Transverse colon (tissue), 3 donors: Measurements from ENCODE around the gene NDUFS7.

Source experiments
- POLR2A ChIP-seq: fragments of 450-650 bp; IDR thresholded peaks from one replicate; pipeline ENCODE4 v1.6.1; 2016; ENCODE audit warnings: antibody characterized with exemption, mild to moderate bottlenecking, moderate library complexity
- TF ChIP-seq, protein P1 (sequence below), 5 experiments: fragments of 200-600 bp in 3 of 5; fragments of 450-650 bp in 2 of 5; sonication (generic) in 3 of 5; IDR thresholded peaks; 1 replicate in 2 of 5; 2 replicates in 3 of 5; pipeline ENCODE4 v1.5.1; 2016 to 2017; ENCODE audit warnings: antibody characterized with exemption in 5 of 5, inconsistent platforms in 3 of 5, mild to moderate bottlenecking in 2 of 5, moderate library complexity in 1 of 5

DNA sequence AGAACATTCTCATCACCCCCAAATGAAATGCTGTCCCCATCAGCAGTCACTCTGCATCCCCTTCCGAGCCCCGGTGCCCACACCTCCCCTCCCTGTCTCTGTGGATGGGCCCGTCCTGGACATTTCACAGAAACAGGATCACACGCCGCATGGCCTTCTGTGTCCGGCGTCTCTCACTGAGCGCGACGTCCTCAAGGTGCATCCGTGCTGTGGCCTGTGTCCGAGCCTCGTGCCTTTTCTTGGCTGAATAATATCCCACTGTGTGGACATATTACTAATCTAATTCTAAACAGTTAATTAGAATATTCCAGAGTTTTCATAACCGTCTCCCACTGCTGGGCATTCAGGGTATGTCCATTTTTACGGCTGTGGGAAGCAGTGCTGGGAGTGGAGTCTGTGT, 8.7 kb downstream of the NDUFS7 start:
- TF ChIP-seq, protein P1, sequence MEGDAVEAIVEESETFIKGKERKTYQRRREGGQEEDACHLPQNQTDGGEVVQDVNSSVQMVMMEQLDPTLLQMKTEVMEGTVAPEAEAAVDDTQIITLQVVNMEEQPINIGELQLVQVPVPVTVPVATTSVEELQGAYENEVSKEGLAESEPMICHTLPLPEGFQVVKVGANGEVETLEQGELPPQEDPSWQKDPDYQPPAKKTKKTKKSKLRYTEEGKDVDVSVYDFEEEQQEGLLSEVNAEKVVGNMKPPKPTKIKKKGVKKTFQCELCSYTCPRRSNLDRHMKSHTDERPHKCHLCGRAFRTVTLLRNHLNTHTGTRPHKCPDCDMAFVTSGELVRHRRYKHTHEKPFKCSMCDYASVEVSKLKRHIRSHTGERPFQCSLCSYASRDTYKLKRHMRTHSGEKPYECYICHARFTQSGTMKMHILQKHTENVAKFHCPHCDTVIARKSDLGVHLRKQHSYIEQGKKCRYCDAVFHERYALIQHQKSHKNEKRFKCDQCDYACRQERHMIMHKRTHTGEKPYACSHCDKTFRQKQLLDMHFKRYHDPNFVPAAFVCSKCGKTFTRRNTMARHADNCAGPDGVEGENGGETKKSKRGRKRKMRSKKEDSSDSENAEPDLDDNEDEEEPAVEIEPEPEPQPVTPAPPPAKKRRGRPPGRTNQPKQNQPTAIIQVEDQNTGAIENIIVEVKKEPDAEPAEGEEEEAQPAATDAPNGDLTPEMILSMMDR (IDR thresholded peaks at IDR 0.05), result no peak
- TF ChIP-seq POLR2A, result no peak
